Activated naive CD8-positive, alpha-beta T cell (primary cell): Measurements from ENCODE around the gene CELF4.

Source experiments
- H3K27ac Mint-ChIP-seq: one replicate; pipeline ENCODE4 v1.8.0; 2021; ENCODE audit warnings: mixed read lengths
- H3K27me3 Mint-ChIP-seq: one replicate; pipeline ENCODE4 v1.8.0; 2021; ENCODE audit warnings: mixed read lengths
- H3K36me3 Mint-ChIP-seq: one replicate; pipeline ENCODE4 v1.8.0; 2021; ENCODE audit warnings: mixed read lengths
- H3K4me1 Mint-ChIP-seq: one replicate; pipeline ENCODE4 v1.8.0; 2021; ENCODE audit warnings: low read depth, mixed read lengths
- H3K4me3 Mint-ChIP-seq: one replicate; pipeline ENCODE4 v1.8.0; 2021; ENCODE audit warnings: mild to moderate bottlenecking, mixed read lengths
- H3K9me3 Mint-ChIP-seq: one replicate; pipeline ENCODE4 v1.8.0; 2021; ENCODE audit warnings: low read depth, mixed read lengths

CELF4 gene

GRCh38 chr18:37434161-37434860 lies 131.3 kb downstream of the CELF4 start:
- Mint-ChIP-seq H3K36me3 (no peaks in the 10 kb centered on the region), H3K4me1 (no peaks in the 10 kb centered on the region), H3K9me3 (no peaks in the 10 kb centered on the region), H3K27me3 (no peaks in the 10 kb centered on the region), H3K4me3 (no peak overlapping the region), H3K27ac (no peak overlapping the region)

GRCh38 chr18:37432436-37433195 lies 133.0 kb downstream of the CELF4 start:
- Mint-ChIP-seq H3K9me3 (no peaks in the 10 kb centered on the region), H3K27ac (no peak overlapping the region), H3K27me3 (no peaks in the 10 kb centered on the region), H3K4me1 (no peaks in the 10 kb centered on the region), H3K4me3 (no peak overlapping the region), H3K36me3 (no peaks in the 10 kb centered on the region)

- Mint-ChIP-seq H3K36me3 (no peaks in the 10 kb centered on the region), H3K9me3 (no peaks in the 10 kb centered on the region), H3K4me1 (no peaks in the 10 kb centered on the region), H3K4me3 (no peak overlapping the region), H3K27me3 (no peaks in the 10 kb centered on the region), H3K27ac (no peak overlapping the region)
These were observed 135.1 kb downstream of the CELF4 start for GRCh38 chr18:37430357-37431076.

- H3K9me3 Mint-ChIP-seq, result no peaks in the 10 kb centered on the region
- H3K4me1 Mint-ChIP-seq, result no peaks in the 10 kb centered on the region
- H3K36me3 Mint-ChIP-seq, result no peaks in the 10 kb centered on the region
- no peak overlapping the region for H3K4me3 Mint-ChIP-seq
- H3K27ac Mint-ChIP-seq, result no peak overlapping the region
- no peaks in the 10 kb centered on the region for H3K27me3 Mint-ChIP-seq
These were observed 135.8 kb downstream of the CELF4 start for GRCh38 chr18:37429791-37430190.

GRCh38 chr18:37428288-37428974 lies 137.2 kb downstream of the CELF4 start:
- Mint-ChIP-seq H3K27me3 (no peaks in the 10 kb centered on the region), H3K36me3 (no peaks in the 10 kb centered on the region), H3K9me3 (no peaks in the 10 kb centered on the region), H3K4me1 (no peaks in the 10 kb centered on the region), H3K4me3 (no peak overlapping the region), H3K27ac (no peak overlapping the region)

GRCh38 chr18:37426586-37426985 lies 139.0 kb downstream of the CELF4 start:
- Mint-ChIP-seq H3K27ac (no peak overlapping the region), H3K9me3 (no peaks in the 10 kb centered on the region), H3K27me3 (no peaks in the 10 kb centered on the region), H3K4me1 (no peaks in the 10 kb centered on the region), H3K36me3 (no peaks in the 10 kb centered on the region), H3K4me3 (no peak overlapping the region)

GRCh38 chr18:37425222-37425621 lies 140.4 kb downstream of the CELF4 start:
- Mint-ChIP-seq H3K4me3 (no peak overlapping the region), H3K4me1 (no peaks in the 10 kb centered on the region), H3K36me3 (no peaks in the 10 kb centered on the region), H3K27me3 (no peaks in the 10 kb centered on the region), H3K9me3 (no peaks in the 10 kb centered on the region), H3K27ac (no peak overlapping the region)

GRCh38 chr18:37424507-37424906 lies 141.1 kb downstream of the CELF4 start:
- no peaks in the 10 kb centered on the region for H3K36me3 Mint-ChIP-seq
- no peak overlapping the region for H3K27ac Mint-ChIP-seq
- no peak overlapping the region for H3K4me3 Mint-ChIP-seq
- H3K9me3 Mint-ChIP-seq, result no peaks in the 10 kb centered on the region
- H3K4me1 Mint-ChIP-seq, result no peaks in the 10 kb centered on the region
- no peaks in the 10 kb centered on the region for H3K27me3 Mint-ChIP-seq

- H3K4me1 Mint-ChIP-seq, result no peaks in the 10 kb centered on the region
- H3K27me3 Mint-ChIP-seq, result no peaks in the 10 kb centered on the region
- no peak overlapping the region for H3K27ac Mint-ChIP-seq
- no peaks in the 10 kb centered on the region for H3K36me3 Mint-ChIP-seq
- no peaks in the 10 kb centered on the region for H3K9me3 Mint-ChIP-seq
- H3K4me3 Mint-ChIP-seq, result no peak overlapping the region
These were observed 143.0 kb downstream of the CELF4 start for GRCh38 chr18:37422596-37422995.

GRCh38 chr18:37422116-37422515 lies 143.5 kb downstream of the CELF4 start:
- no peaks in the 10 kb centered on the region for H3K4me1 Mint-ChIP-seq
- H3K27me3 Mint-ChIP-seq, result no peaks in the 10 kb centered on the region
- no peaks in the 10 kb centered on the region for H3K9me3 Mint-ChIP-seq
- H3K27ac Mint-ChIP-seq, result no peak overlapping the region
- no peaks in the 10 kb centered on the region for H3K36me3 Mint-ChIP-seq
- H3K4me3 Mint-ChIP-seq, result no peak overlapping the region

- Mint-ChIP-seq H3K36me3 (no peaks in the 10 kb centered on the region), H3K4me3 (no peak overlapping the region), H3K27ac (no peak overlapping the region)
These were observed 144.1 kb downstream of the CELF4 start for GRCh38 chr18:37421341-37422077.

GRCh38 chr18:37420315-37420880 lies 145.2 kb downstream of the CELF4 start:
- Mint-ChIP-seq H3K27ac (no peak overlapping the region), H3K27me3 (peaks cover 1% of the 10 kb centered on the region), H3K9me3 (no peaks in the 10 kb centered on the region), H3K4me3 (no peak overlapping the region), H3K4me1 (no peaks in the 10 kb centered on the region), H3K36me3 (no peaks in the 10 kb centered on the region)

More at GRCh38 chr18:37421341-37422077, 144.1 kb downstream of the CELF4 start:
- H3K27me3 Mint-ChIP-seq, result no peaks in the 10 kb centered on the region
- H3K4me1 Mint-ChIP-seq, result no peaks in the 10 kb centered on the region
- H3K9me3 Mint-ChIP-seq, result no peaks in the 10 kb centered on the region

GRCh38 chr18:37419866-37420265 lies 145.7 kb downstream of the CELF4 start:
- Mint-ChIP-seq H3K27me3 (peaks cover 1% of the 10 kb centered on the region), H3K9me3 (no peaks in the 10 kb centered on the region)

GRCh38 chr18:37419315-37419714 lies 146.3 kb downstream of the CELF4 start:
- H3K9me3 Mint-ChIP-seq, result no peaks in the 10 kb centered on the region
- H3K4me3 Mint-ChIP-seq, result no peak overlapping the region
- no peaks in the 10 kb centered on the region for H3K36me3 Mint-ChIP-seq
- H3K27ac Mint-ChIP-seq, result no peak overlapping the region
- H3K27me3 Mint-ChIP-seq, result peaks cover 1% of the 10 kb centered on the region
- H3K4me1 Mint-ChIP-seq, result no peaks in the 10 kb centered on the region

More at GRCh38 chr18:37419866-37420265, 145.7 kb downstream of the CELF4 start:
- Mint-ChIP-seq H3K36me3 (no peaks in the 10 kb centered on the region), H3K4me3 (no peak overlapping the region), H3K4me1 (no peaks in the 10 kb centered on the region), H3K27ac (no peak overlapping the region)
